ENCODE measurements around the gene KDM8. TPM values are rescaled to one million over a fixed set of nuclear protein-coding genes. Genes with fewer than 3 reads are reported as not detected.

KDM8 gene
- 2.9 and 6.2 TPM in 2 replicates for total RNA-seq

- H3K27ac ChIP-seq (ENCODE audit: low read depth, low read length), result peak within 1 kb of the TSS; percentile 100
- peaks cover 10% of the 10 kb centered on the region for H3K79me2 ChIP-seq (ENCODE audit: insufficient read depth, low read length)
- H3K36me3 ChIP-seq (ENCODE audit: insufficient read depth, low read length), result no peaks in the 10 kb centered on the region
- peak within 1 kb of the TSS; percentile 96 for H3K4me2 ChIP-seq (ENCODE audit: insufficient read depth, low read length)
- H3K9me3 ChIP-seq (ENCODE audit: low read depth, low read length), result no peaks in the 10 kb centered on the region
- H3K4me3 ChIP-seq (ENCODE audit: insufficient read depth, low read length), result peak within 1 kb of the TSS; percentile 99
- H2AFZ ChIP-seq (ENCODE audit: low read length), result peak within 1 kb of the TSS; percentile 100
- TF ChIP-seq CTCF (IDR thresholded peaks at IDR 0.05; ENCODE audit: extremely low read depth, low read depth, low read length), result no peak
- H4K20me1 ChIP-seq (ENCODE audit: insufficient read depth, low read length), result no peaks in the 10 kb centered on the region
- DNase-seq (ENCODE audit: insufficient read length, low spot score, missing footprints), result peak; percentile 97
- peaks cover 13% of the 10 kb centered on the region for H3K4me1 ChIP-seq (ENCODE audit: insufficient read depth, low read length)
- no peaks in the 10 kb centered on the region for H3K27me3 ChIP-seq (ENCODE audit: insufficient read depth, low read length)
Measured at GRCh38 chr16:27203507-27204311, at the start of gene KDM8. TSS of gene KDM8 (plus strand) at chr16:27203526. CDS start at chr16:27210124, 6,598 bp downstream.

GRCh38 chr16:27154705-27155521 lies 48.4 kb upstream of the KDM8 start:
- H3K36me3 ChIP-seq (ENCODE audit: insufficient read depth, low read length), result no peaks in the 10 kb centered on the region
- peaks cover 4% of the 10 kb centered on the region for H3K4me1 ChIP-seq (ENCODE audit: insufficient read depth, low read length)
- peak overlapping the region; percentile 49 for H3K4me2 ChIP-seq (ENCODE audit: insufficient read depth, low read length)
- peak overlapping the region; percentile 22 for H3K4me3 ChIP-seq (ENCODE audit: insufficient read depth, low read length)
- H3K27me3 ChIP-seq (ENCODE audit: insufficient read depth, low read length), result no peaks in the 10 kb centered on the region
- H3K79me2 ChIP-seq (ENCODE audit: insufficient read depth, low read length), result no peaks in the 10 kb centered on the region
- no peaks in the 10 kb centered on the region for H4K20me1 ChIP-seq (ENCODE audit: insufficient read depth, low read length)
- H3K27ac ChIP-seq (ENCODE audit: low read depth, low read length), result no peak overlapping the region
- no peaks in the 10 kb centered on the region for H3K9me3 ChIP-seq (ENCODE audit: low read depth, low read length)
- peak overlapping the region; percentile 62 for H2AFZ ChIP-seq (ENCODE audit: low read length)
- peak; percentile 41 for DNase-seq (ENCODE audit: insufficient read length, low spot score, missing footprints)
- peak; percentile 92 for TF ChIP-seq CTCF (IDR thresholded peaks at IDR 0.05; ENCODE audit: extremely low read depth, low read depth, low read length)

- no peaks in the 10 kb centered on the region for H4K20me1 ChIP-seq (ENCODE audit: insufficient read depth, low read length)
- TF ChIP-seq CTCF (IDR thresholded peaks at IDR 0.05; ENCODE audit: extremely low read depth, low read depth, low read length), result no peak
- no peaks in the 10 kb centered on the region for H3K79me2 ChIP-seq (ENCODE audit: insufficient read depth, low read length)
- H3K27me3 ChIP-seq (ENCODE audit: insufficient read depth, low read length), result no peaks in the 10 kb centered on the region
- no peaks in the 10 kb centered on the region for H3K9me3 ChIP-seq (ENCODE audit: low read depth, low read length)
- H3K27ac ChIP-seq (ENCODE audit: low read depth, low read length), result no peak overlapping the region
- H3K4me3 ChIP-seq (ENCODE audit: insufficient read depth, low read length), result no peak overlapping the region
- H3K4me2 ChIP-seq (ENCODE audit: insufficient read depth, low read length), result no peak overlapping the region
- no peaks in the 10 kb centered on the region for H3K36me3 ChIP-seq (ENCODE audit: insufficient read depth, low read length)
- H3K4me1 ChIP-seq (ENCODE audit: insufficient read depth, low read length), result peaks cover 4% of the 10 kb centered on the region
- no peak overlapping the region for H2AFZ ChIP-seq (ENCODE audit: low read length)
- DNase-seq (ENCODE audit: insufficient read length, low spot score, missing footprints), result no peak
Measured at GRCh38 chr16:27156579-27156978, 46.7 kb upstream of the KDM8 start.

- H3K4me1 ChIP-seq (ENCODE audit: insufficient read depth, low read length), result no peaks in the 10 kb centered on the region
- no peak overlapping the region for H3K4me3 ChIP-seq (ENCODE audit: insufficient read depth, low read length)
- no peaks in the 10 kb centered on the region for H3K36me3 ChIP-seq (ENCODE audit: insufficient read depth, low read length)
- H2AFZ ChIP-seq (ENCODE audit: low read length), result no peak overlapping the region
- H3K79me2 ChIP-seq (ENCODE audit: insufficient read depth, low read length), result no peaks in the 10 kb centered on the region
- no peaks in the 10 kb centered on the region for H3K9me3 ChIP-seq (ENCODE audit: low read depth, low read length)
- H3K27ac ChIP-seq (ENCODE audit: low read depth, low read length), result no peak overlapping the region
- no peak for DNase-seq (ENCODE audit: insufficient read length, low spot score, missing footprints)
- no peak for TF ChIP-seq CTCF (IDR thresholded peaks at IDR 0.05; ENCODE audit: extremely low read depth, low read depth, low read length)
- H4K20me1 ChIP-seq (ENCODE audit: insufficient read depth, low read length), result no peaks in the 10 kb centered on the region
- no peaks in the 10 kb centered on the region for H3K27me3 ChIP-seq (ENCODE audit: insufficient read depth, low read length)
- no peak overlapping the region for H3K4me2 ChIP-seq (ENCODE audit: insufficient read depth, low read length)
Measured at GRCh38 chr16:27161398-27161797, 41.9 kb upstream of the KDM8 start.
